Measurements from ENCODE around the gene ELOVL1. TPM values are rescaled to one million over a fixed set of nuclear protein-coding genes. Genes with fewer than 3 reads are reported as not detected.

Gene ELOVL1
- total RNA-seq, 1 experiment from 2014 or later = 91.3 TPM

GRCh38 chr1:43396059-43396458 lies 28.2 kb upstream of the ELOVL1 start (continued):
- TF ChIP-seq, protein P1, sequence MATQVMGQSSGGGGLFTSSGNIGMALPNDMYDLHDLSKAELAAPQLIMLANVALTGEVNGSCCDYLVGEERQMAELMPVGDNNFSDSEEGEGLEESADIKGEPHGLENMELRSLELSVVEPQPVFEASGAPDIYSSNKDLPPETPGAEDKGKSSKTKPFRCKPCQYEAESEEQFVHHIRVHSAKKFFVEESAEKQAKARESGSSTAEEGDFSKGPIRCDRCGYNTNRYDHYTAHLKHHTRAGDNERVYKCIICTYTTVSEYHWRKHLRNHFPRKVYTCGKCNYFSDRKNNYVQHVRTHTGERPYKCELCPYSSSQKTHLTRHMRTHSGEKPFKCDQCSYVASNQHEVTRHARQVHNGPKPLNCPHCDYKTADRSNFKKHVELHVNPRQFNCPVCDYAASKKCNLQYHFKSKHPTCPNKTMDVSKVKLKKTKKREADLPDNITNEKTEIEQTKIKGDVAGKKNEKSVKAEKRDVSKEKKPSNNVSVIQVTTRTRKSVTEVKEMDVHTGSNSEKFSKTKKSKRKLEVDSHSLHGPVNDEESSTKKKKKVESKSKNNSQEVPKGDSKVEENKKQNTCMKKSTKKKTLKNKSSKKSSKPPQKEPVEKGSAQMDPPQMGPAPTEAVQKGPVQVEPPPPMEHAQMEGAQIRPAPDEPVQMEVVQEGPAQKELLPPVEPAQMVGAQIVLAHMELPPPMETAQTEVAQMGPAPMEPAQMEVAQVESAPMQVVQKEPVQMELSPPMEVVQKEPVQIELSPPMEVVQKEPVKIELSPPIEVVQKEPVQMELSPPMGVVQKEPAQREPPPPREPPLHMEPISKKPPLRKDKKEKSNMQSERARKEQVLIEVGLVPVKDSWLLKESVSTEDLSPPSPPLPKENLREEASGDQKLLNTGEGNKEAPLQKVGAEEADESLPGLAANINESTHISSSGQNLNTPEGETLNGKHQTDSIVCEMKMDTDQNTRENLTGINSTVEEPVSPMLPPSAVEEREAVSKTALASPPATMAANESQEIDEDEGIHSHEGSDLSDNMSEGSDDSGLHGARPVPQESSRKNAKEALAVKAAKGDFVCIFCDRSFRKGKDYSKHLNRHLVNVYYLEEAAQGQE (IDR thresholded peaks at IDR 0.05; ENCODE audit: low read depth) = no peak
- no peak for TF ChIP-seq CEBPB (IDR thresholded peaks at IDR 0.05; ENCODE audit: low read depth)

DNA sequence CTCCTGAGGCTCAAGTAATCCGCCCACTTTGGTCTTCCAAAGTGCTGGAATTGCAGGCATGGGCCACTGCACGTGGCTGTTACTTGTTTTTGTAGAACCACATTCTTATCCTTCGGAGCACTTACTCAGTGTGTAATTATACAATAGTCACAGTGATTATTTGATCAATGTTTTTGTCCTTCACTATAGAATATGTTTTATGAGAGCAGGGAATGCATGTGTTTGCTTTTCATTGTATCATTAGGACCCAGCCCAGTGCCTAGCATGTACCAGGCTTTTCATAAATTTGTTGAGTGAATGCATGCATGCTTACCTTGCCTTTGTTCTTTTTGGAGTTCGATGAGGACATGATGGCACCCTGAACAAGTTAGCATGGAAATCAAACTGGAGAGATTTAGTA lies 27.7 kb upstream of the ELOVL1 start:
- no TSS peak for BruUV-seq (replicated peaks)
- Histone ChIP-seq H3K79me2 (ENCODE audit: insufficient read depth, low read length) (peaks cover 5% of the 10 kb centered on the region), H3K9me2 (ENCODE audit: insufficient read depth) (no peaks in the 10 kb centered on the region), H3K9ac (ENCODE audit: low read length) (no peak overlapping the region), H3K36me3 (ENCODE audit: control insufficient read depth in 1 of 2, insufficient read depth in 2 of 2, low read length in 2 of 2) (no peaks in the 10 kb centered on the region), H3K4me1 (ENCODE audit: control insufficient read depth in 1 of 2, insufficient read depth in 2 of 2, low read length in 2 of 2) (peaks cover 0 to 5% of the 10 kb centered on the region in 2 experiments; a peak in 1 of 4 replicates), H3K4me3 (replicated peaks in 1 of 2; ENCODE audit: low read depth in 1 of 2, low read length in 2 of 2) (no peak overlapping the region), H3K9me3 (ENCODE audit: control insufficient read depth in 1 of 2, insufficient read depth in 1 of 2, low read depth in 1 of 2, low read length in 2 of 2) (no peaks in the 10 kb centered on the region), H3K27me3 (ENCODE audit: insufficient read depth, low read length) (no peaks in the 10 kb centered on the region), H4K20me1 (ENCODE audit: insufficient read depth) (no peaks in the 10 kb centered on the region), H2AFZ (ENCODE audit: low read depth, low read length, poor library complexity, severe bottlenecking) (no peak overlapping the region), H3K27ac (ENCODE audit: low read depth, low read length) (no peak overlapping the region), H3K4me2 (ENCODE audit: low read length) (no peak overlapping the region)
- TF ChIP-seq CEBPB (IDR thresholded peaks at IDR 0.05; ENCODE audit: low read depth) (no peak), CBX3 (IDR thresholded peaks at IDR 0.05; ENCODE audit: low read depth) (no peak), ATF3 (IDR thresholded peaks at IDR 0.05) (no peak), EZH2 (IDR thresholded peaks at IDR 0.05) (no peak), FOSL1 (IDR thresholded peaks at IDR 0.05; ENCODE audit: low read depth) (no peak), ZNF274 (IDR thresholded peaks at IDR 0.05; ENCODE audit: low read depth, low read length) (no peak), ZFX (IDR thresholded peaks at IDR 0.05) (no peak), TCF7L2 (IDR thresholded peaks at IDR 0.05; ENCODE audit: borderline replicate concordance, extremely low read depth, insufficient read depth, insufficient read length) (no peak), YY1 (IDR thresholded peaks at IDR 0.05; ENCODE audit: extremely low read depth, insufficient replicate concordance, low read depth, low read length) (no peak), RAD21 (IDR thresholded peaks at IDR 0.05; ENCODE audit: low read depth) (no peak), JUND (IDR thresholded peaks at IDR 0.05) (no peak)
- TF ChIP-seq, protein P2, sequence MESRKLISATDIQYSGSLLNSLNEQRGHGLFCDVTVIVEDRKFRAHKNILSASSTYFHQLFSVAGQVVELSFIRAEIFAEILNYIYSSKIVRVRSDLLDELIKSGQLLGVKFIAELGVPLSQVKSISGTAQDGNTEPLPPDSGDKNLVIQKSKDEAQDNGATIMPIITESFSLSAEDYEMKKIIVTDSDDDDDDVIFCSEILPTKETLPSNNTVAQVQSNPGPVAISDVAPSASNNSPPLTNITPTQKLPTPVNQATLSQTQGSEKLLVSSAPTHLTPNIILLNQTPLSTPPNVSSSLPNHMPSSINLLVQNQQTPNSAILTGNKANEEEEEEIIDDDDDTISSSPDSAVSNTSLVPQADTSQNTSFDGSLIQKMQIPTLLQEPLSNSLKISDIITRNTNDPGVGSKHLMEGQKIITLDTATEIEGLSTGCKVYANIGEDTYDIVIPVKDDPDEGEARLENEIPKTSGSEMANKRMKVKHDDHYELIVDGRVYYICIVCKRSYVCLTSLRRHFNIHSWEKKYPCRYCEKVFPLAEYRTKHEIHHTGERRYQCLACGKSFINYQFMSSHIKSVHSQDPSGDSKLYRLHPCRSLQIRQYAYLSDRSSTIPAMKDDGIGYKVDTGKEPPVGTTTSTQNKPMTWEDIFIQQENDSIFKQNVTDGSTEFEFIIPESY (IDR thresholded peaks at IDR 0.05; ENCODE audit: extremely low read depth, insufficient replicate concordance, low read length) = no peak
- TF ChIP-seq, protein P1 (IDR thresholded peaks at IDR 0.05; ENCODE audit: low read depth) = no peak
- TF ChIP-seq, protein P3, sequence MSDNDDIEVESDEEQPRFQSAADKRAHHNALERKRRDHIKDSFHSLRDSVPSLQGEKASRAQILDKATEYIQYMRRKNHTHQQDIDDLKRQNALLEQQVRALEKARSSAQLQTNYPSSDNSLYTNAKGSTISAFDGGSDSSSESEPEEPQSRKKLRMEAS (IDR thresholded peaks at IDR 0.05) = no peak
- ChIA-PET RAD21 (ENCODE audit: low non-redundant PET in 1 of 2, low total read pairs in 2 of 2, uncharacterized antibody in 2 of 2, unreplicated experiment in 2 of 2) (no interaction called here), POLR2A (no interaction called here), CTCF (no interaction called here)
- no peak for ATAC-seq
- no peak for DNase-seq (ENCODE audit: low read depth, low spot score)
- intact Hi-C loops (cut with micrococcal nuclease) = no loop called here
